Omental fat pad (tissue), 4 donors: ENCODE data around the gene VEGFB. TPM values are rescaled to one million over a fixed set of nuclear protein-coding genes. Genes with fewer than 3 reads are reported as not detected.

ENCODE experiments used
- ATAC-seq: fragments of 150-250 bp; one replicate; pipeline ENCODE4 v1.9.1; 2016; ENCODE audit warnings: mild to moderate bottlenecking, moderate library complexity; ENCODE audit not compliant: low FRiP score
- DNase-seq: peaks from one replicate; pipeline ENCODE4 v3.0.0-alpha.2; 2019; ENCODE audit warnings: low spot score
- CTCF ChIP-seq, 3 donors: fragments of 450-650 bp; IDR thresholded peaks; one replicate each; pipeline ENCODE4 v1.5.1; 2016 to 2017; ENCODE audit warnings: antibody characterized with exemption in 3 of 3, mild to moderate bottlenecking in 3 of 3, moderate library complexity in 2 of 3
- total RNA-seq, 4 donors: library from RNA; depleted of rRNA; stranded (reverse); fragments of >200 nt; gene quantifications; one replicate each; pipeline ENCODE4 v1.1.0, GENCODE V29; 2016

VEGFB gene
- total RNA-seq, 4 donors from 2014 or later = 89.2 to 172 (median 149) TPM

DNA sequence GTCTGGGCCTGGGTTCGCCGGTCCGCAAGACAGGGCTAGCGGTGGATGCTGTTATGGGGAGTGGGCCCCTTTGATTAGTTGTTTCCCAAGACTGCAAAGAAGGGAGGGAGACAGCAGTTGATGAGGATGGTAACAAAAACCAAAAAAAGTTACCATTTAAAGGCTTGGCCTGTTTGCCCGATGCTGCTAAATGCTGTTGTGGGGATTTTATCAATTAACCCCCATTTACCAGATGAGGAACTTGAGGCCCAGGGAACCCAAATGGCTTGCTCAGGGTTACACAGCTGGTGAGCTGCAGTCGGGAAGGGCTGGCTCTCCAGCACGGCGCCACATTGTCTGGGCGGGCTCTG, 11.8 kb upstream of the VEGFB start:
- TF ChIP-seq CTCF (IDR thresholded peaks at IDR 0.05) = no peak
- ATAC-seq (no peak), DNase-seq (no peak)

DNA sequence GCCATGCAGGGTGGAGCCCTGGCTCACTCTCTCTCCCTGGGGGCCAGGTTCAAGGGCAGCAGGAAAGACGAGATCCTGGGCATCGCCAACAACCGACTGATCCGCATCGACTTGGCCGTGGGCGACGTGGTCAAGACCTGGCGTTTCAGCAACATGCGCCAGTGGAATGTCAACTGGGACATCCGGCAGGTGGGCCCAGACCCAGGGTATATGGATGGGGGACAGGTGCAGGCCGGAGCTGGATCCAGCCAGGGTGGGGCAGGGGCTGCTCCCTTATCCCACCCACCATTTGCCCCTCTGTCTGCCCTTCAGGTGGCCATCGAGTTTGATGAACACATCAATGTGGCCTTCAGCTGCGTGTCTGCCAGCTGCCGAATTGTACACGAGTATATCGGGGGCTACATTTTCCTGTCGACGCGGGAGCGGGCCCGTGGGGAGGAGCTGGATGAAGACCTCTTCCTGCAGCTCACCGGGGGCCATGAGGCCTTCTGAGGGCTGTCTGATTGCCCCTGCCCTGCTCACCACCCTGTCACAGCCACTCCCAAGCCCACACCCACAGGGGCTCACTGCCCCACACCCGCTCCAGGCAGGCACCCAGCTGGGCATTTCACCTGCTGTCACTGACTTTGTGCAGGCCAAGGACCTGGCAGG, 11.3 kb upstream of the VEGFB start:
- no peak for DNase-seq
- no peak for ATAC-seq
- TF ChIP-seq CTCF (IDR thresholded peaks at IDR 0.05) = no peak

GRCh38 chr11:64224151-64224890, 10.1 kb upstream of the VEGFB start:
- DNase-seq (no peak), ATAC-seq (no peak)
- no peak for TF ChIP-seq CTCF (IDR thresholded peaks at IDR 0.05)

GRCh38 chr11:64224891-64225607, 9.3 kb upstream of the VEGFB start:
- TF ChIP-seq CTCF (IDR thresholded peaks at IDR 0.05) = no peak
- DNase-seq = no peak
- no peak for ATAC-seq

DNA sequence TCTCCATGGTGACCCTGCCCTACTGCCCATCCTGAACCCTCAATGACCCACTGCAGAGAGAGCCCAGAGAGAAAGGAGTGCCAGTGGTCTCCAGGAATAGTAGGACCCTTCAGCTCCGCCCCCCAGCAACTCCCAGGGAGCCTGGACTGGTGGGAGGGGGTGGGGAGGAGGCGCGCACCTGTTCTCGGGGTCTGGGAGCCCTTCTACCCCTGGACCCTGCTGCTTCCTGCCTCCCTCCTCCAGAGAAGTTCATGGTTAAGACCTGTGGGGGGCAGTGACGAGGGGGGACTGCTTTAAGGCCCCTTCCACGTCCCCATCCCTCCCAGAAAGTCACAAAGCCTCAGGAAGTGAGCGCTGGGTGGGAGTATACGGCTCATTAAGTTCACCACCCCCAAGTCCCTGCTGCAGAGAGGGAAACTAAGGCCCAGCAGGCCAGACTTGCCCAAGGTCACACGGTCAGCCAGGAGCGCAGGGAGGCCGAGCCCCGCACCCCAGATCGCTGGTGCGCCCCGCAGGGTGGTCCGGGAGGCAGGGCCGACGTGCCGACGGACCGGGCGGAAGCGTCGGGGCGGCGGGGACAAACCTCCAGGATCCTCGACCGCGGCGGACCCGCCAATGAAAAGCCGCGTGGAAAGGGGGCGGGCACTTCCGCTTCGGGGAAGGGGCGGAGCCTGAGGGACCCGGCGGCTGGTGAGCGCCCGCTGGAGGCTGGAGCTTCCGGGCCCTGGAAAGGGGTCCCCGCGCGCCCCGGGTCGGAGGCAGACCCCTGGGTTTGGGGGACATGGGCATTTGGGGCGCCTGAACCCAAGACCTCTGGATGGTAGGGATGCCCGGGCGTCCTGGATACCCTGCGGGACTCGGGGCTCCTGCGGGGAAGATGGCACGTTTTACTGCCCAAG, 8.5 kb upstream of the VEGFB start, which contains the start of the genes NUDT22 and TRPT1:
Gene NUDT22 (plus strand): TSS at position 667 of the 899 bp plus-strand sequence. CDS start 379 bp downstream, outside the sequence.
Gene TRPT1 (minus strand): TSS at position 579 of the 899 bp plus-strand sequence. CDS start 326 bp downstream, at position 253.
- TF ChIP-seq CTCF (IDR thresholded peaks at IDR 0.05) = no peak
- DNase-seq (peak; percentile 80), ATAC-seq (peak; percentile 74)

DNA sequence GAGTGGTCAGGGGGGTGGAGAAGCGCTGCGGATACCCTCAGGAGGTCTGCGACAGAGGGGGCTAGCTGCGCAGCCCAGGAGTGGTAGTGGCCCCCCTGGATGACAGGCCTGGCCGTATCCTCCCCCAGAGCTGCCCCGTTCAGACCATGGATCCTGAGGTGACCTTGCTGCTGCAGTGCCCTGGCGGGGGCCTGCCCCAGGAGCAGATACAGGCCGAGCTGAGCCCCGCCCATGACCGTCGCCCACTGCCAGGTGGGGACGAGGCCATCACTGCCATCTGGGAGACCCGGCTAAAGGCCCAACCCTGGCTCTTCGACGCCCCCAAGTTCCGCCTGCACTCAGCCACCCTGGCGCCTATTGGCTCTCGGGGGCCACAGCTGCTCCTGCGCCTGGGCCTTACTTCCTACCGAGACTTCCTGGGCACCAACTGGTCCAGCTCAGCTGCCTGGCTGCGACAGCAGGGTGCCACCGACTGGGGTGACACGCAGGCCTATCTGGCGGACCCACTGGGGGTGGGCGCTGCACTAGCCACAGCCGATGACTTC, 7.8 kb upstream of the VEGFB start:
- TF ChIP-seq CTCF (IDR thresholded peaks at IDR 0.05) = no peak
- ATAC-seq = peak; percentile 24
- DNase-seq = no peak
